K562 (cell line): Measurements from ENCODE around the gene EXOSC6. TPM values are rescaled to one million over a fixed set of nuclear protein-coding genes. Genes with fewer than 3 reads are reported as not detected.

ENCODE experiments used
- CREB1 ChIP-seq, 2 experiments: sonication (generic) in 1 of 2; formaldehyde crosslinking in 1 of 2; IDR thresholded peaks; 2 replicates each; pipeline versions ENCODE4 v1.6.1 to v1.8.0; 2012 to 2022; ENCODE audit warnings: inconsistent platforms in 1 of 2, mild to moderate bottlenecking in 1 of 2, missing genetic modification reagents in 1 of 2, moderate library complexity in 1 of 2
- DEAF1 ChIP-seq: fragments of 450-650 bp; formaldehyde crosslinking; IDR thresholded peaks from 2 replicates; pipeline ENCODE4 v1.4.0; 2020; ENCODE audit warnings: mild to moderate bottlenecking, moderate library complexity
- FOSL1 ChIP-seq: fragments of 200-800 bp; sonication (Bioruptor generic); conservative IDR thresholded peaks from 2 replicates; pipeline ENCODE4 v1.6.1; 2016; ENCODE audit warnings: missing genetic modification characterization, missing compliant biosample characterization
- GTF2E2 ChIP-seq: fragments of 200-800 bp; sonication (Bioruptor generic); IDR thresholded peaks from 2 replicates; pipeline ENCODE4 v1.6.1; 2016; ENCODE audit warnings: missing genetic modification characterization, missing compliant biosample characterization
- HCFC1 ChIP-seq: IDR thresholded peaks from 2 replicates; pipeline ENCODE4 v1.6.1; 2012; ENCODE audit warnings: low read depth, low read length, improper control_type of control experiment
- MNT ChIP-seq, 2 experiments: fragments of 450-650 bp; conservative IDR thresholded peaks; 2 replicates each; pipeline ENCODE4 v1.6.1; 2017; ENCODE audit warnings: mild to moderate bottlenecking in 2 of 2, moderate library complexity in 2 of 2
- NCOA2 ChIP-seq, 2 experiments: fragments of 450-650 bp; IDR thresholded peaks; 2 replicates each; pipeline ENCODE4 v1.6.1; 2018; ENCODE audit warnings: mild to moderate bottlenecking in 2 of 2, moderate library complexity in 1 of 2; ENCODE audit not compliant: partially characterized antibody in 2 of 2
- RERE ChIP-seq: sonication (generic); formaldehyde crosslinking; IDR thresholded peaks from 2 replicates; pipeline ENCODE4 v1.8.0; 2023; ENCODE audit warnings: missing genetic modification reagents, mild to moderate bottlenecking, borderline replicate concordance
- SRSF9 ChIP-seq: fragments of 200-400 bp; formaldehyde crosslinking; IDR thresholded peaks from 2 replicates; pipeline ENCODE4 v1.6.1; 2017; ENCODE audit warnings: low read depth, low read length, borderline replicate concordance
- TEAD1 ChIP-seq, 2 experiments: fragments of 450-650 bp in 1 of 2; sonication (generic) in 1 of 2; formaldehyde crosslinking; IDR thresholded peaks; 2 replicates each; pipeline versions ENCODE4 v1.4.0 to v1.8.0; 2020 to 2022; ENCODE audit warnings: mild to moderate bottlenecking in 2 of 2, missing genetic modification reagents in 1 of 2
- ZNF280B ChIP-seq: fragments of 250-450 bp; sonication (Bioruptor Pico); IDR thresholded peaks from 2 replicates; pipeline ENCODE4 v1.5.1; 2021; ENCODE audit warnings: mild to moderate bottlenecking
- ZNF395 ChIP-seq: fragments of 200-800 bp; sonication (Bioruptor generic); IDR thresholded peaks from 2 replicates; pipeline ENCODE4 v1.6.1; 2017; ENCODE audit warnings: missing genetic modification characterization, missing compliant biosample characterization
- polyA plus RNA-seq, 8 experiments: library from polyadenylated mRNA; depleted of rRNA in 4 of 8; stranded (reverse) in 5 of 8; unstranded in 3 of 8; fragments of >200 nt; fragmentation: Nextera tagmentation in 2 of 8; fragmentation: Illumina TruSeq in 1 of 8; extraction: Ambion mirVana in 2 of 8; extraction: Trizol in 1 of 8; gene quantifications; 2 replicates each; pipeline versions ENCODE4 v1.2.1 to v1.2.3, GENCODE V29; 2011 to 2014; ENCODE audit warnings: inconsistent platforms in 1 of 8, missing spikeins in 1 of 8
- total RNA-seq, 7 experiments: library from RNA; depleted of rRNA in 6 of 7; stranded (reverse); fragments of >200 nt in 6 of 7; fragmentation: Illumina TruSeq in 2 of 7; extraction: Trizol in 2 of 7; gene quantifications; 2 replicates each; pipeline versions ENCODE4 v1.2.1 to v1.2.3, GENCODE V29; 2011 to 2021; ENCODE audit warnings: low replicate concordance in 1 of 7

EXOSC6 gene
- total and polyA plus RNA-seq, 9 of the 15 experiments (the other 6 are each of a cell fraction or from before 2014, with no cell fraction given): 9.2 to 29.0 (median 15.6) TPM

GRCh38 chr16:70251629-70252354 lies at the start of gene EXOSC6 (continued):
- TF ChIP-seq MNT (conservative IDR thresholded peaks at IDR 0.05) (peak; percentile 81 to 85), HCFC1 (peak; percentile 78), ZNF395 (CRISPR knock-in tag) (no peak), TEAD1 (CRISPR knock-in tag; IDR thresholded peaks at IDR 0.05) (peak; percentile 77 to 83; a peak in 3 of 4 replicates), DEAF1 (CRISPR knock-in tag) (0 out of 2 replicates have a peak, but pooled peaks have one; percentile 30), GTF2E2 (tag) (no peak), ZNF280B (peak; percentile 87; the same call in 1 of the 2 replicates), RERE (CRISPR knock-in tag) (0 out of 2 replicates have a peak, but pooled peaks have one; percentile 53), NCOA2 (IDR thresholded peaks at IDR 0.05; ENCODE audit: partially characterized antibody in 2 of 2) (no peak), CREB1 (IDR thresholded peaks at IDR 0.05) (peak; percentile 70), CREB1 (CRISPR knock-in tag; IDR thresholded peaks at IDR 0.05) (peak; percentile 69), FOSL1 (tag) (peak; percentile 32), SRSF9 (no peak)
